Epithelial cell of esophagus (primary cell): ENCODE results near the gene CFAP97D1.

ENCODE experiments used
- DNase-seq: peaks from one replicate; pipeline ENCODE4 v3.0.0; 2010; ENCODE audit warnings: low read depth
- H3K4me3 ChIP-seq: 2 replicates; pipeline ENCODE4 v1.5.1; 2011; ENCODE audit warnings: mild to moderate bottlenecking, low read length, control low read depth
- CTCF ChIP-seq: IDR thresholded peaks from 2 replicates; pipeline ENCODE4 v1.5.1; 2011; ENCODE audit warnings: low read depth, mild to moderate bottlenecking, low read length, control low read depth, inconsistent platforms; ENCODE audit not compliant: insufficient read depth; ENCODE audit errors: missing control alignments

Gene CFAP97D1

GRCh38 chr17:43820759-43821158 lies 40.5 kb downstream of the CFAP97D1 start:
- no peak for TF ChIP-seq CTCF
- no peak for DNase-seq
- no peak overlapping the region for H3K4me3 ChIP-seq

- no peak for DNase-seq
- no peak for TF ChIP-seq CTCF
- no peak overlapping the region for H3K4me3 ChIP-seq
Observed at GRCh38 chr17:43822570-43823190, 42.4 kb downstream of the CFAP97D1 start.

- no peak overlapping the region for H3K4me3 ChIP-seq
- no peak for TF ChIP-seq CTCF
- DNase-seq, result no peak
Observed at GRCh38 chr17:43823350-43824084, 43.3 kb downstream of the CFAP97D1 start.

GRCh38 chr17:43825567-43825966 lies 45.3 kb downstream of the CFAP97D1 start:
- no peak for TF ChIP-seq CTCF
- no peak for DNase-seq
- H3K4me3 ChIP-seq, result no peak overlapping the region

GRCh38 chr17:43826206-43826605 lies 46.0 kb downstream of the CFAP97D1 start:
- TF ChIP-seq CTCF, result no peak
- H3K4me3 ChIP-seq, result no peak overlapping the region
- DNase-seq, result no peak

- no peak overlapping the region for H3K4me3 ChIP-seq
- DNase-seq, result no peak
- TF ChIP-seq CTCF, result no peak
Observed at GRCh38 chr17:43827596-43827995, 47.4 kb downstream of the CFAP97D1 start.

GRCh38 chr17:43829738-43830137 lies 49.5 kb downstream of the CFAP97D1 start:
- no peak for TF ChIP-seq CTCF
- H3K4me3 ChIP-seq, result no peak overlapping the region
- DNase-seq, result no peak
